Kidney epithelial cell (primary cell): ENCODE results near the gene TTK. TPM values are rescaled to one million over a fixed set of nuclear protein-coding genes. Genes with fewer than 3 reads are reported as not detected.

Experiments used
- DNase-seq: peaks from one replicate; pipeline ENCODE4 v3.0.0-alpha.2; 2010; ENCODE audit warnings: low read depth
- H3K27me3 ChIP-seq: 2 replicates; pipeline ENCODE4 v1.6.0; 2011; ENCODE audit warnings: low read length; ENCODE audit not compliant: control insufficient read depth, insufficient read depth
- H3K36me3 ChIP-seq: 2 replicates; pipeline ENCODE4 v1.5.1; 2011; ENCODE audit warnings: low read length; ENCODE audit not compliant: control insufficient read depth, insufficient read depth
- H3K4me3 ChIP-seq: 2 replicates; pipeline ENCODE4 v1.5.1; 2011; ENCODE audit warnings: low read depth, mild to moderate bottlenecking, control low read depth, low read length
- CTCF ChIP-seq: IDR thresholded peaks from 2 replicates; pipeline ENCODE4 v1.5.1; 2011; ENCODE audit warnings: mild to moderate bottlenecking, moderate library complexity, low read length, control low read depth, inconsistent platforms; ENCODE audit not compliant: insufficient read depth, poor library complexity, severe bottlenecking
- total RNA-seq: library from RNA; depleted of rRNA; stranded (reverse); fragments of >200 nt; gene quantifications from 2 replicates; pipeline ENCODE4 v1.2.3, GENCODE V29; 2015

TTK gene
- total RNA-seq, 1 donor from 2014 or later = 4.6 TPM

GRCh38 chr6:80077067-80077466, 72.6 kb downstream of the TTK start:
- H3K4me3 ChIP-seq = no peak overlapping the region
- H3K36me3 ChIP-seq = no peaks in the 10 kb centered on the region
- no peaks in the 10 kb centered on the region for H3K27me3 ChIP-seq
- TF ChIP-seq CTCF = no peak
- DNase-seq = no peak

- Histone ChIP-seq H3K27me3 (no peaks in the 10 kb centered on the region), H3K36me3 (no peaks in the 10 kb centered on the region), H3K4me3 (no peak overlapping the region)
- TF ChIP-seq CTCF = no peak
- no peak for DNase-seq
Measured at GRCh38 chr6:80088637-80089036, 84.2 kb downstream of the TTK start.

GRCh38 chr6:80091506-80091905, 87.1 kb downstream of the TTK start:
- Histone ChIP-seq H3K36me3 (no peaks in the 10 kb centered on the region), H3K4me3 (no peak overlapping the region), H3K27me3 (no peaks in the 10 kb centered on the region)
- no peak for TF ChIP-seq CTCF
- no peak for DNase-seq

Other genes with a start within 250 kb of the TTK start
- 2.8 and 3.3 TPM in 2 replicates for gene ELOVL4, start 57.1 kb upstream of the TTK start, total RNA-seq
- gene BCKDHB, start 102.0 kb downstream of the TTK start, total RNA-seq = 14.8 and 21.5 TPM in 2 replicates